K562 (cell line): ENCODE data around the gene METRNL. TPM values are rescaled to one million over a fixed set of nuclear protein-coding genes. Genes with fewer than 3 reads are reported as not detected.

ENCODE experiments used
- ATAC-seq: fragments of 200-7000 bp; cut with Tn5 transposase; 3 replicates; pipeline ENCODE4 v1.9.1; 2020; ENCODE audit warnings: moderate library complexity
- BruUV-seq: library from RNA; stranded (reverse); fragments of 400-500 nt; replicated peaks from 2 replicates; lab custom pipeline; 2021; lab: Mats Ljungman, UMichigan
- CTCF ChIA-PET: fragments of 300-600 bp; formaldehyde crosslinking; extraction: SDS; loops from one replicate; lab custom pipeline; 2021; ENCODE audit warnings: low intra/inter-chr PET ratio; lab: Yijun Ruan, JAX
- POLR2A ChIA-PET: fragments of 300-600, 350-650 bp; sonication (Branson Sonifier 250); formaldehyde crosslinking; extraction: SDS; loops from one replicate; lab custom pipeline; 2021; ENCODE audit warnings: antibody characterized with exemption, inconsistent platforms; lab: Yijun Ruan, JAX
- DNase-seq, 4 experiments: peaks; one replicate each; pipeline versions ENCODE4 v3.0.0 to v3.0.0-alpha.2; 2011 to 2018; ENCODE audit warnings: low spot score in 3 of 4, mixed read lengths in 3 of 4; ENCODE audit errors: extremely low read depth in 1 of 4
- FAIRE-seq: peaks from 2 replicates; lab custom pipeline; 2011; peaks lifted over from hg19 to GRCh38; lab: Jason Lieb, UNC
- H2AFZ ChIP-seq: 2 replicates; pipeline ENCODE4 v1.6.0; 2011; ENCODE audit warnings: low read depth, low read length, control low read depth, inconsistent platforms
- H3K27ac ChIP-seq: fragments of 200-600 bp; 3 replicates; pipeline ENCODE4 v1.8.0; 2011; ENCODE audit warnings: low read depth, mild to moderate bottlenecking, control low read depth, inconsistent platforms, low read length, moderate library complexity, mixed read lengths; ENCODE audit errors: extremely low read depth
- H3K27me3 ChIP-seq, 2 experiments: fragments of 300-600 bp in 1 of 2; 2 replicates in 1 of 2; 3 replicates in 1 of 2; pipeline versions ENCODE4 v1.6.0 to v1.8.0; 2011; ENCODE audit warnings: inconsistent platforms in 2 of 2, low read length in 2 of 2, mild to moderate bottlenecking in 1 of 2, mixed read lengths in 1 of 2, moderate library complexity in 1 of 2; ENCODE audit not compliant: control insufficient read depth in 2 of 2, insufficient read depth in 2 of 2
- H3K36me3 ChIP-seq: fragments of 300-600 bp; 3 replicates; pipeline ENCODE4 v1.8.0; 2011; ENCODE audit warnings: mild to moderate bottlenecking, low read length, inconsistent platforms; ENCODE audit not compliant: control insufficient read depth, insufficient read depth
- H3K4me1 ChIP-seq, 2 experiments: fragments of 200-600 bp in 1 of 2; replicated peaks in 1 of 2; 2 replicates in 1 of 2; 3 replicates in 1 of 2; pipeline versions ENCODE4 v1.5.1 to v1.8.0; 2011; ENCODE audit warnings: inconsistent platforms in 2 of 2, low read length in 2 of 2, mild to moderate bottlenecking in 1 of 2, mixed read lengths in 1 of 2, moderate library complexity in 1 of 2; ENCODE audit not compliant: control insufficient read depth in 2 of 2, insufficient read depth in 2 of 2
- H3K4me2 ChIP-seq: 2 replicates; pipeline ENCODE4 v1.6.1; 2011; ENCODE audit warnings: low read length, control low read depth, inconsistent platforms, mixed read lengths; ENCODE audit not compliant: insufficient read depth
- H3K4me3 ChIP-seq: fragments of 200-600 bp; sonication (generic), shearing (Covaris generic); 2 replicates; pipeline ENCODE4 v1.5.1; 2016; ENCODE audit warnings: control low read depth, inconsistent platforms
- H3K79me2 ChIP-seq: fragments of 200-600 bp; 3 replicates; pipeline ENCODE4 v1.8.0; 2011; ENCODE audit warnings: low read length, inconsistent platforms; ENCODE audit not compliant: control insufficient read depth, insufficient read depth
- H3K9ac ChIP-seq, 2 experiments: 2 replicates each; pipeline versions ENCODE4 v1.6.0 to v1.6.1; 2011; ENCODE audit warnings: low read depth in 2 of 2, low read length in 2 of 2, control low read depth in 1 of 2, inconsistent platforms in 1 of 2, mild to moderate bottlenecking in 1 of 2, mixed read lengths in 1 of 2; ENCODE audit not compliant: insufficient read depth in 1 of 2
- H3K9me1 ChIP-seq: one replicate; pipeline ENCODE4 v1.6.0; 2011; ENCODE audit warnings: inconsistent platforms, mild to moderate bottlenecking, low read length, moderate library complexity; ENCODE audit not compliant: control insufficient read depth, insufficient read depth
- H3K9me3 ChIP-seq: replicated peaks from 2 replicates; pipeline ENCODE4 v1.5.1; 2011; ENCODE audit warnings: low read depth, low read length, inconsistent platforms; ENCODE audit not compliant: control insufficient read depth, insufficient read depth
- H4K20me1 ChIP-seq: replicated peaks from 2 replicates; pipeline ENCODE4 v1.6.1; 2011; ENCODE audit warnings: low read length, inconsistent platforms, mixed read lengths; ENCODE audit not compliant: control insufficient read depth, insufficient read depth
- CREM ChIP-seq: IDR thresholded peaks from 2 replicates; pipeline ENCODE4 v1.6.1; 2014; ENCODE audit warnings: antibody characterized with exemption, low read depth
- DMBX1 ChIP-seq: fragments of 250-450 bp; sonication (Bioruptor Pico); IDR thresholded peaks from 2 replicates; pipeline ENCODE4 v1.8.0; 2022; ENCODE audit warnings: inconsistent platforms, mild to moderate bottlenecking, moderate library complexity, borderline replicate concordance
- EP300 ChIP-seq: IDR thresholded peaks from 2 replicates; pipeline ENCODE4 v1.6.1; 2012; ENCODE audit warnings: low read length, improper control_type of control experiment
- ESRRA ChIP-seq: fragments of 450-650 bp; IDR thresholded peaks from 2 replicates; pipeline ENCODE4 v1.6.1; 2014; ENCODE audit warnings: low read depth, mild to moderate bottlenecking, moderate library complexity, borderline replicate concordance
- FOSL1 ChIP-seq: fragments of 200-800 bp; sonication (Bioruptor generic); conservative IDR thresholded peaks from 2 replicates; pipeline ENCODE4 v1.6.1; 2016; ENCODE audit warnings: missing genetic modification characterization, missing compliant biosample characterization
- GATAD2A ChIP-seq: fragments of 450-650 bp; IDR thresholded peaks from 2 replicates; pipeline ENCODE4 v1.6.1; 2017
- JUN ChIP-seq, 2 experiments: sonication (generic) in 1 of 2; formaldehyde crosslinking in 1 of 2; IDR thresholded peaks; 2 replicates each; pipeline versions ENCODE4 v1.6.1 to v1.8.0; 2012 to 2022; ENCODE audit warnings: borderline replicate concordance in 2 of 2, mild to moderate bottlenecking in 2 of 2, improper control_type of control experiment in 1 of 2, low read depth in 1 of 2, low read length in 1 of 2, missing genetic modification reagents in 1 of 2
- KLF1 ChIP-seq: fragments of 450-650 bp; IDR thresholded peaks from 2 replicates; pipeline ENCODE4 v1.6.1; 2016; ENCODE audit warnings: missing genetic modification characterization, missing compliant biosample characterization
- MAX ChIP-seq: sonication (generic); formaldehyde crosslinking; IDR thresholded peaks from 2 replicates; pipeline ENCODE4 v1.9.0; 2022; ENCODE audit warnings: mild to moderate bottlenecking, missing genetic modification reagents
- MTA1 ChIP-seq: fragments of 450-650 bp; IDR thresholded peaks from 2 replicates; pipeline ENCODE4 v1.6.1; 2017; ENCODE audit warnings: borderline replicate concordance
- NFE2 ChIP-seq: IDR thresholded peaks from 2 replicates; pipeline ENCODE4 v1.6.1; 2014; ENCODE audit warnings: antibody characterized with exemption, low read depth
- PHB ChIP-seq: fragments of 250-450 bp; sonication (Bioruptor Pico); IDR thresholded peaks from 2 replicates; pipeline ENCODE4 v1.5.0; 2021
- RBFOX2 ChIP-seq: fragments of 200-400 bp; formaldehyde crosslinking; IDR thresholded peaks from 2 replicates; pipeline ENCODE4 v1.6.1; 2017; ENCODE audit warnings: low read depth, mild to moderate bottlenecking, low read length, moderate library complexity
- SAFB ChIP-seq: fragments of 200-400 bp; formaldehyde crosslinking; IDR thresholded peaks from 2 replicates; pipeline ENCODE4 v1.6.1; 2017; ENCODE audit warnings: low read depth, low read length, borderline replicate concordance
- SP1 ChIP-seq: sonication (generic); formaldehyde crosslinking; IDR thresholded peaks from 2 replicates; pipeline ENCODE4 v1.8.1; 2022; ENCODE audit warnings: mild to moderate bottlenecking, missing genetic modification reagents
- TARDBP ChIP-seq: fragments of 450-650 bp; IDR thresholded peaks from 2 replicates; pipeline ENCODE4 v1.6.1; 2016
- ZEB2 ChIP-seq: fragments of 450-650 bp; IDR thresholded peaks from 2 replicates; pipeline ENCODE4 v1.6.1; 2016
- ZNF263 ChIP-seq: sonication (generic); formaldehyde crosslinking; IDR thresholded peaks from 2 replicates; pipeline ENCODE4 v1.8.0; 2022; ENCODE audit warnings: mild to moderate bottlenecking, missing genetic modification reagents, borderline replicate concordance
- ZNF316 ChIP-seq: fragments of 450-650 bp; IDR thresholded peaks from 2 replicates; pipeline ENCODE4 v1.6.1; 2016
- ZNF431 ChIP-seq: sonication (generic); formaldehyde crosslinking; IDR thresholded peaks from 2 replicates; pipeline ENCODE4 v1.8.0; 2022; ENCODE audit warnings: mild to moderate bottlenecking, missing genetic modification reagents
- WGBS: fragments of 100-300 bp; shearing (Covaris generic); methylation state at CpG from one replicate; pipeline ENCODE4 v1.1.6; 2016; ENCODE audit warnings: low coverage, mixed read lengths; ENCODE audit not compliant: insufficient coverage; ENCODE audit errors: missing lambda C conversion rate; 5-methylcytosine and 5-hydroxymethylcytosine counted together
- in situ Hi-C: fragments of 300-500 bp; cut with MboI; formaldehyde crosslinking; loops from 4 replicates; pipeline ENCODE4 v1.15.0; 2018; ENCODE audit warnings: inconsistent platforms, mixed read lengths
- intact Hi-C: fragments of 100-400 bp; cut with micrococcal nuclease; formaldehyde crosslinking; loops from 2 replicates; pipeline ENCODE4 v1.14.2; 2022
- polyA plus RNA-seq, 8 experiments: library from polyadenylated mRNA; depleted of rRNA in 4 of 8; stranded (reverse) in 5 of 8; unstranded in 3 of 8; fragments of >200 nt; fragmentation: Nextera tagmentation in 2 of 8; fragmentation: Illumina TruSeq in 1 of 8; extraction: Ambion mirVana in 2 of 8; extraction: Trizol in 1 of 8; gene quantifications; 2 replicates each; pipeline versions ENCODE4 v1.2.1 to v1.2.3, GENCODE V29; 2011 to 2014; ENCODE audit warnings: inconsistent platforms in 1 of 8, missing spikeins in 1 of 8
- total RNA-seq, 7 experiments: library from RNA; depleted of rRNA in 6 of 7; stranded (reverse); fragments of >200 nt in 6 of 7; fragmentation: Illumina TruSeq in 2 of 7; extraction: Trizol in 2 of 7; gene quantifications; 2 replicates each; pipeline versions ENCODE4 v1.2.1 to v1.2.3, GENCODE V29; 2011 to 2021; ENCODE audit warnings: low replicate concordance in 1 of 7
- TF ChIP-seq, protein P1 (sequence below): fragments of 450-650 bp; IDR thresholded peaks from 2 replicates; pipeline ENCODE4 v1.6.1; 2016

METRNL gene
- total and polyA plus RNA-seq, 9 of the 15 experiments (the other 6 are each of a cell fraction or from before 2014, with no cell fraction given), result 0.17 to 31.8 (median 2.9) TPM

GRCh38 chr17:83073389-83074063 lies 5.9 kb upstream of the METRNL start:
- ATAC-seq (peak; percentile 98), FAIRE-seq (peak; percentile 98), DNase-seq (peak; percentile 91 to 93 (median 92))
- ChIA-PET CTCF (no interaction called here), POLR2A (interaction anchor here (0.5 to 1.2 kb wide), 4 partner anchors 10 to 1010 kb away, joined by 3 to 6 read pairs (median 3); no protein-coding TSS in a partner anchor)
- peak overlapping the region; percentile 80 for H3K4me2 ChIP-seq
- H3K9me3 ChIP-seq, result no peaks in the 10 kb centered on the region
- no peaks in the 10 kb centered on the region for H3K36me3 ChIP-seq
- H4K20me1 ChIP-seq, result no peaks in the 10 kb centered on the region
- in situ Hi-C loops, result no loop called here
- H3K9me1 ChIP-seq, result peaks cover 3% of the 10 kb centered on the region
- H3K4me3 ChIP-seq, result no peak overlapping the region
- H2AFZ ChIP-seq, result peak overlapping the region; percentile 91
- peaks cover 0 to 5% of the 10 kb centered on the region in 2 experiments; a peak in 1 of 5 replicates for H3K27me3 ChIP-seq
- H3K79me2 ChIP-seq, result no peaks in the 10 kb centered on the region
- intact Hi-C loops, result no loop called here
- peak overlapping the region; percentile 65 to 91; a peak in 3 of 4 replicates for H3K9ac ChIP-seq
- no TSS peak for BruUV-seq
- peaks cover 22 to 78% of the 10 kb centered on the region in 2 experiments for H3K4me1 ChIP-seq
- H3K27ac ChIP-seq, result peak overlapping the region; percentile 69
- WGBS, result 3% methylated on average over 30 of the region's 32 CpGs
- peak; percentile 49; the same call in 1 of the 2 replicates for TF ChIP-seq MTA1
- TF ChIP-seq RBFOX2, result peak; percentile 72
- TF ChIP-seq JUN (IDR thresholded peaks at IDR 0.05; ENCODE audit: borderline replicate concordance, low read depth, low read length), result peak; percentile 95
- peak; percentile 45; the same call in 1 of the 2 replicates for TF ChIP-seq JUN (CRISPR knock-in tag; IDR thresholded peaks at IDR 0.05; ENCODE audit: borderline replicate concordance)
- TF ChIP-seq ESRRA, result 0 out of 2 replicates have a peak, but pooled peaks have one; percentile 29
- peak; percentile 80 for TF ChIP-seq CREM
- peak; percentile 61; the same call in 1 of the 2 replicates for TF ChIP-seq ZNF263 (CRISPR knock-in tag)
- peak; percentile 96 for TF ChIP-seq FOSL1 (tag)
- peak; percentile 65 for TF ChIP-seq ZNF316
- no peak for TF ChIP-seq DMBX1 (CRISPR knock-in tag)
- 0 out of 2 replicates have a peak, but pooled peaks have one; percentile 27 for TF ChIP-seq ZNF431 (CRISPR knock-in tag)
- peak; percentile 78 for TF ChIP-seq SAFB
- TF ChIP-seq EP300, result peak; percentile 20; the same call in 1 of the 2 replicates
- TF ChIP-seq GATAD2A, result 0 out of 2 replicates have a peak, but pooled peaks have one; percentile 68
- TF ChIP-seq TARDBP, result peak; percentile 92
- 0 out of 2 replicates have a peak, but pooled peaks have one; percentile 26 for TF ChIP-seq KLF1
- peak; percentile 83 for TF ChIP-seq MAX (CRISPR knock-in tag)
- TF ChIP-seq, protein P1, sequence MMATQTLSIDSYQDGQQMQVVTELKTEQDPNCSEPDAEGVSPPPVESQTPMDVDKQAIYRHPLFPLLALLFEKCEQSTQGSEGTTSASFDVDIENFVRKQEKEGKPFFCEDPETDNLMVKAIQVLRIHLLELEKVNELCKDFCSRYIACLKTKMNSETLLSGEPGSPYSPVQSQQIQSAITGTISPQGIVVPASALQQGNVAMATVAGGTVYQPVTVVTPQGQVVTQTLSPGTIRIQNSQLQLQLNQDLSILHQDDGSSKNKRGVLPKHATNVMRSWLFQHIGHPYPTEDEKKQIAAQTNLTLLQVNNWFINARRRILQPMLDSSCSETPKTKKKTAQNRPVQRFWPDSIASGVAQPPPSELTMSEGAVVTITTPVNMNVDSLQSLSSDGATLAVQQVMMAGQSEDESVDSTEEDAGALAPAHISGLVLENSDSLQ, result peak; percentile 44; the same call in 1 of the 2 replicates
- peak; percentile 84 for TF ChIP-seq NFE2
- TF ChIP-seq SP1 (CRISPR knock-in tag), result peak; percentile 57; the same call in 1 of the 2 replicates
- peak; percentile 87 for TF ChIP-seq ZEB2
- 0 out of 2 replicates have a peak, but pooled peaks have one; percentile 55 for TF ChIP-seq PHB
